Uterus (tissue), 4 donors: ENCODE results near the gene INPPL1. TPM values are rescaled to one million over a fixed set of nuclear protein-coding genes. Genes with fewer than 3 reads are reported as not detected.

ENCODE experiments used
- DNase-seq, 2 donors: peaks; one replicate each; pipeline ENCODE4 v3.0.0-alpha.2; 2019 to 2020
- H3K27ac ChIP-seq, 2 donors: fragments of 200-600 bp; sonication (generic); 1 replicate in 1 of 2; 2 replicates in 1 of 2; pipeline ENCODE4 v1.5.1; 2016 to 2018
- H3K27me3 ChIP-seq, 2 donors: fragments of 200-600 bp; sonication (generic); one replicate each; pipeline ENCODE4 v1.5.1; 2018 to 2019; ENCODE audit warnings: control low read depth in 1 of 2
- H3K36me3 ChIP-seq, 2 donors: fragments of 200-600 bp; sonication (generic); one replicate each; pipeline ENCODE4 v1.5.1; 2019; ENCODE audit warnings: control low read depth in 1 of 2
- H3K4me1 ChIP-seq, 2 donors: fragments of 200-600 bp; sonication (generic); one replicate each; pipeline ENCODE4 v1.5.1; 2018 to 2019; ENCODE audit warnings: control low read depth in 1 of 2
- H3K4me3 ChIP-seq, 2 donors: fragments of 200-600 bp; sonication (generic); 1 replicate in 1 of 2; 2 replicates in 1 of 2; pipeline ENCODE4 v1.5.1; 2018 to 2019; ENCODE audit warnings: mild to moderate bottlenecking in 1 of 2
- H3K9me3 ChIP-seq, 2 donors: fragments of 200-600 bp; sonication (generic); one replicate each; pipeline ENCODE4 v1.5.1; 2019; ENCODE audit warnings: control low read depth in 1 of 2
- CTCF ChIP-seq, 4 experiments: fragments of 200-600 bp in 2 of 4; fragments of 450-650 bp in 2 of 4; sonication (generic) in 2 of 4; IDR thresholded peaks; one replicate each; pipeline ENCODE4 v1.5.1; 2016 to 2019; ENCODE audit warnings: antibody characterized with exemption in 4 of 4, mild to moderate bottlenecking in 2 of 4, moderate library complexity in 1 of 4
- POLR2A ChIP-seq, 2 donors: fragments of 450-650 bp; IDR thresholded peaks; one replicate each; pipeline ENCODE4 v1.6.1; 2016; ENCODE audit warnings: antibody characterized with exemption in 2 of 2, mild to moderate bottlenecking in 1 of 2, moderate library complexity in 1 of 2
- intact Hi-C: fragments of 100-400 bp; cut with DNase I; formaldehyde crosslinking; loops from one replicate; pipeline ENCODE4 v1.15.1; 2023; ENCODE audit warnings: low total_unique reads
- total RNA-seq, 4 donors: library from RNA; depleted of rRNA in 3 of 4; stranded (reverse); fragments of >200 nt in 3 of 4; gene quantifications; one replicate each; pipeline versions ENCODE4 v1.1.0 to v1.2.4, GENCODE V29; 2014 to 2023
- donor health status: DM: yes; HTN: yes; CAD: no.

INPPL1 gene
- total RNA-seq, 4 donors from 2014 or later: 47.1 to 200 (median 50.8) TPM

- no peaks in the 10 kb centered on the region for H3K27me3 ChIP-seq
- no peaks in the 10 kb centered on the region for H3K9me3 ChIP-seq
- no peak overlapping the region for H3K27ac ChIP-seq
- TF ChIP-seq CTCF (IDR thresholded peaks at IDR 0.05): no peak
- no peak for TF ChIP-seq POLR2A (IDR thresholded peaks at IDR 0.05)
- peaks cover 0 to 7% of the 10 kb centered on the region in 2 donors for H3K4me1 ChIP-seq
- no peak for DNase-seq
- no peaks in the 10 kb centered on the region for H3K36me3 ChIP-seq
- no peak overlapping the region for H3K4me3 ChIP-seq
- intact Hi-C loops: no loop called here
These were observed 5.6 kb downstream of the INPPL1 start for GRCh38 chr11:72229925-72230763.

GRCh38 chr11:72230764-72231365, 6.3 kb downstream of the INPPL1 start:
- no peak for DNase-seq
- Histone ChIP-seq H3K27me3 (no peaks in the 10 kb centered on the region), H3K36me3 (no peaks in the 10 kb centered on the region), H3K9me3 (no peaks in the 10 kb centered on the region), H3K4me1 (no peaks in the 10 kb centered on the region), H3K27ac (no peak overlapping the region), H3K4me3 (no peak overlapping the region)
- no peak for TF ChIP-seq POLR2A (IDR thresholded peaks at IDR 0.05)
- no peak for TF ChIP-seq CTCF (IDR thresholded peaks at IDR 0.05)
- intact Hi-C loops: no loop called here

GRCh38 chr11:72231396-72232259, 7.1 kb downstream of the INPPL1 start:
- TF ChIP-seq POLR2A (IDR thresholded peaks at IDR 0.05) (no peak), CTCF (IDR thresholded peaks at IDR 0.05) (no peak)
- Histone ChIP-seq H3K9me3 (no peaks in the 10 kb centered on the region), H3K27ac (no peak overlapping the region), H3K27me3 (no peaks in the 10 kb centered on the region), H3K4me3 (no peak overlapping the region), H3K4me1 (no peaks in the 10 kb centered on the region), H3K36me3 (no peaks in the 10 kb centered on the region)
- intact Hi-C loops: no loop called here
- DNase-seq: no peak

- Histone ChIP-seq H3K27me3 (no peaks in the 10 kb centered on the region), H3K9me3 (no peaks in the 10 kb centered on the region), H3K4me1 (no peaks in the 10 kb centered on the region), H3K4me3 (no peak overlapping the region), H3K36me3 (no peaks in the 10 kb centered on the region), H3K27ac (no peak overlapping the region)
- intact Hi-C loops: no loop called here
- no peak for TF ChIP-seq POLR2A (IDR thresholded peaks at IDR 0.05)
- no peak for TF ChIP-seq CTCF (IDR thresholded peaks at IDR 0.05)
- DNase-seq: no peak
These were observed 7.9 kb downstream of the INPPL1 start for GRCh38 chr11:72232260-72233055.
